ENCODE measurements around the gene VAX1.

DNA sequence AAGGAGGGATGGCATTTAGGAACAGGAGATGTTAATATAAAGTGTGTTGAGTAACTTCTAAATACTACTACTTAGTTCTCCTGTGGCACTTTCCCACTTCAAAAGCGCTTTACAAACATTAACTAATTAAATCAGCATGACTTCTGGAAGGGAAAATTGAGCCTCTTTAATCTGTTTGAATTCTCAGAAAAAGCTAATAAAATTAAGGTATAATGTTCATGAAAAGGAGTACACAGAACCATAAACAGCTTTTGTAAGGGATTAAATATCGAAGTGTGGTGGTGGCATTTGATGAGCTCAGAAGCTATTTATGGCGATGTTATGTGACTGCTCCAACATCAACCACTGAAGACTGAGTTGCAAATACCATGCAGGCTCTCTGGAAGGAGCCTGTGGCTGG lies 10.2 kb upstream of the VAX1 start:
- TF ChIP-seq, protein P1, sequence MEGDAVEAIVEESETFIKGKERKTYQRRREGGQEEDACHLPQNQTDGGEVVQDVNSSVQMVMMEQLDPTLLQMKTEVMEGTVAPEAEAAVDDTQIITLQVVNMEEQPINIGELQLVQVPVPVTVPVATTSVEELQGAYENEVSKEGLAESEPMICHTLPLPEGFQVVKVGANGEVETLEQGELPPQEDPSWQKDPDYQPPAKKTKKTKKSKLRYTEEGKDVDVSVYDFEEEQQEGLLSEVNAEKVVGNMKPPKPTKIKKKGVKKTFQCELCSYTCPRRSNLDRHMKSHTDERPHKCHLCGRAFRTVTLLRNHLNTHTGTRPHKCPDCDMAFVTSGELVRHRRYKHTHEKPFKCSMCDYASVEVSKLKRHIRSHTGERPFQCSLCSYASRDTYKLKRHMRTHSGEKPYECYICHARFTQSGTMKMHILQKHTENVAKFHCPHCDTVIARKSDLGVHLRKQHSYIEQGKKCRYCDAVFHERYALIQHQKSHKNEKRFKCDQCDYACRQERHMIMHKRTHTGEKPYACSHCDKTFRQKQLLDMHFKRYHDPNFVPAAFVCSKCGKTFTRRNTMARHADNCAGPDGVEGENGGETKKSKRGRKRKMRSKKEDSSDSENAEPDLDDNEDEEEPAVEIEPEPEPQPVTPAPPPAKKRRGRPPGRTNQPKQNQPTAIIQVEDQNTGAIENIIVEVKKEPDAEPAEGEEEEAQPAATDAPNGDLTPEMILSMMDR (IDR thresholded peaks at IDR 0.05; ENCODE audit: low read length) = no peak
- no peak for TF ChIP-seq EZH2 (IDR thresholded peaks at IDR 0.05; ENCODE audit: borderline replicate concordance, low read length)
